ENCODE results near the gene SMAP1. TPM values are rescaled to one million over a fixed set of nuclear protein-coding genes. Genes with fewer than 3 reads are reported as not detected.

Gene SMAP1
- total and polyA plus RNA-seq, 9 of the 15 experiments (the other 6 are each of a cell fraction or from before 2014, with no cell fraction given), result 11.4 to 26.4 (median 15.5) TPM

DNA sequence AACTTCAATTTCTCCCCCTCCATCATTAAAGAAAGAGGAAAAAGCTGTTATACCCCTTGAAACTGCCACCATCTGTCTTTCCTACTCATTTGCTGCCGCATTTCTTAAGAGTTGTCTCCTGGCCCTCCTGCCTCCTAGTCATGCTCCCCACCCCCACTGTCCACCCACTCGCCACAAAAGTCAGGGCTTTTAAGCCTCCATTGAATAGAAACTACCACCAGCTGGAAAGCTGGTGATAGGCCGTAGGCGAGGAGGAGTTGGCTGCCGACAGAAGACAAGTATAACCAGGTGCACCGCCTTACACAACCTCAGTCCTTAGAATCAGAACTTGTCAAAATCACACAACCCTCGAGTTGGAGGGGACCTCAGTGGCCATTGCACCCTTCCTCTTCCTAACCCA is 221.6 kb downstream of the SMAP1 start:
- H3K4me1 ChIP-seq (replicated peaks in 1 of 2; ENCODE audit: control insufficient read depth in 2 of 2, insufficient read depth in 2 of 2, low read length in 2 of 2), result no peaks in the 10 kb centered on the region
- no peaks in the 10 kb centered on the region for H3K79me2 ChIP-seq (ENCODE audit: control insufficient read depth, insufficient read depth, low read length)
- in situ Hi-C loops (cut with MboI), result loop anchor here (5.0 to 25.0 kb wide), 2 partner anchors 182 to 352 kb away; no protein-coding TSS in a partner anchor
- no peak overlapping the region for H3K27ac ChIP-seq (ENCODE audit: extremely low read depth, low read depth, low read length)
- DNase-seq (ENCODE audit: extremely low read depth in 1 of 4, low spot score in 3 of 4) (peak in 1 of 4 experiments; percentile 6), FAIRE-seq (no peak), ATAC-seq (no peak)
- no peaks in the 10 kb centered on the region for H3K9me3 ChIP-seq (replicated peaks; ENCODE audit: control insufficient read depth, insufficient read depth, low read depth, low read length)
- no peaks in the 10 kb centered on the region for H3K9me1 ChIP-seq (ENCODE audit: control insufficient read depth, insufficient read depth, low read length)
- POLR2A ChIA-PET, result interaction anchor here (0.6 kb wide), 1 partner anchor 354 kb away, joined by 3 read pairs; no protein-coding TSS in a partner anchor
- H3K4me3 ChIP-seq, result no peak overlapping the region
- H3K4me2 ChIP-seq (ENCODE audit: insufficient read depth, low read length), result no peak overlapping the region
- TF ChIP-seq RFX5 (IDR thresholded peaks at IDR 0.05; ENCODE audit: low read depth, low read length), result no peak
- no peak for TF ChIP-seq ZNF354B (CRISPR knock-in tag; IDR thresholded peaks at IDR 0.05)
- TF ChIP-seq EGR1 (conservative IDR thresholded peaks at IDR 0.05), result 0 out of 2 replicates have a peak, but pooled peaks have one; percentile 35
- no peak for TF ChIP-seq ZNF707 (CRISPR knock-in tag; conservative IDR thresholded peaks at IDR 0.05)
- no peak for TF ChIP-seq NEUROD1 (IDR thresholded peaks at IDR 0.05; ENCODE audit: borderline replicate concordance, low read depth, low read length, partially characterized antibody)
- TF ChIP-seq, protein P1, sequence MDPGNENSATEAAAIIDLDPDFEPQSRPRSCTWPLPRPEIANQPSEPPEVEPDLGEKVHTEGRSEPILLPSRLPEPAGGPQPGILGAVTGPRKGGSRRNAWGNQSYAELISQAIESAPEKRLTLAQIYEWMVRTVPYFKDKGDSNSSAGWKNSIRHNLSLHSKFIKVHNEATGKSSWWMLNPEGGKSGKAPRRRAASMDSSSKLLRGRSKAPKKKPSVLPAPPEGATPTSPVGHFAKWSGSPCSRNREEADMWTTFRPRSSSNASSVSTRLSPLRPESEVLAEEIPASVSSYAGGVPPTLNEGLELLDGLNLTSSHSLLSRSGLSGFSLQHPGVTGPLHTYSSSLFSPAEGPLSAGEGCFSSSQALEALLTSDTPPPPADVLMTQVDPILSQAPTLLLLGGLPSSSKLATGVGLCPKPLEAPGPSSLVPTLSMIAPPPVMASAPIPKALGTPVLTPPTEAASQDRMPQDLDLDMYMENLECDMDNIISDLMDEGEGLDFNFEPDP (CRISPR knock-in tag; IDR thresholded peaks at IDR 0.05), result no peak
- intact Hi-C loops (cut with micrococcal nuclease), result loop anchor here (10.0 kb wide), 2 partner anchors 126 to 514 kb away; no protein-coding TSS in a partner anchor
- H2AFZ ChIP-seq (ENCODE audit: low read depth, low read length), result no peak overlapping the region
- peaks cover 5 to 41% of the 10 kb centered on the region in 2 experiments; a peak in 3 of 5 replicates for H3K27me3 ChIP-seq (ENCODE audit: control insufficient read depth in 2 of 2, insufficient read depth in 2 of 2, low read length in 2 of 2)
- 1% methylated on average over 7 of the region's 7 CpGs for WGBS (ENCODE audit: insufficient coverage, low coverage, missing lambda C conversion rate)
- no peaks in the 10 kb centered on the region for H4K20me1 ChIP-seq (replicated peaks; ENCODE audit: control insufficient read depth, insufficient read depth, low read length)
- H3K36me3 ChIP-seq (ENCODE audit: control insufficient read depth, insufficient read depth, low read length), result no peaks in the 10 kb centered on the region
- H3K9ac ChIP-seq (ENCODE audit: insufficient read depth in 1 of 2, low read depth in 2 of 2, low read length in 2 of 2), result no peak overlapping the region
- CTCF ChIA-PET (ENCODE audit: low intra/inter-chr PET ratio), result no interaction called here
- BruUV-seq (replicated peaks), result no TSS peak

Measured in K562 (cell line).